SK-N-SH treated with all-trans-retinoic acid at 6 μM for 48 hours (cell line): ENCODE results near the gene IRGQ.

Source experiments
- ARNTL ChIP-seq: fragments of 450-650 bp; formaldehyde crosslinking; IDR thresholded peaks from 2 replicates; pipeline ENCODE4 v1.5.0; 2020; ENCODE audit warnings: low read depth, mild to moderate bottlenecking, moderate library complexity, borderline replicate concordance
- CSDC2 ChIP-seq: fragments of 250-450 bp; sonication (Bioruptor Pico); IDR thresholded peaks from 2 replicates; pipeline ENCODE4 v1.5.0; 2020; ENCODE audit warnings: mild to moderate bottlenecking, moderate library complexity
- ESRRG ChIP-seq: fragments of 250-450 bp; sonication (Bioruptor Pico); IDR thresholded peaks from 2 replicates; pipeline ENCODE4 v1.6.1; 2021; ENCODE audit warnings: mild to moderate bottlenecking
- ISL1 ChIP-seq: fragments of 250-450 bp; sonication (Bioruptor Pico); IDR thresholded peaks from 2 replicates; pipeline ENCODE4 v2.1.2; 2022; ENCODE audit warnings: mild to moderate bottlenecking, moderate library complexity
- OSR1 ChIP-seq: fragments of 250-450 bp; sonication (Bioruptor Pico); IDR thresholded peaks from 2 replicates; pipeline ENCODE4 v1.8.0; 2022; ENCODE audit warnings: moderate library complexity, mild to moderate bottlenecking, inconsistent platforms
- RARB ChIP-seq: fragments of 250-450 bp; sonication (Bioruptor Pico); IDR thresholded peaks from 2 replicates; pipeline ENCODE4 v1.8.0; 2021; ENCODE audit warnings: mild to moderate bottlenecking, moderate library complexity
- TCF4 ChIP-seq: fragments of 250-450 bp; sonication (Bioruptor Pico); IDR thresholded peaks from 2 replicates; pipeline ENCODE4 v1.8.0; 2021; ENCODE audit warnings: mild to moderate bottlenecking, moderate library complexity, borderline replicate concordance
- TSHZ2 ChIP-seq: fragments of 250-450 bp; sonication (Bioruptor Pico); IDR thresholded peaks from 2 replicates; pipeline ENCODE4 v1.5.0; 2020; ENCODE audit warnings: mild to moderate bottlenecking, moderate library complexity
- ZC3H10 ChIP-seq: fragments of 250-450 bp; sonication (Bioruptor Pico); IDR thresholded peaks from 2 replicates; pipeline ENCODE4 v1.5.1; 2021; ENCODE audit warnings: mild to moderate bottlenecking, moderate library complexity
- ZFP3 ChIP-seq: fragments of 250-450 bp; sonication (Bioruptor Pico); IDR thresholded peaks from 2 replicates; pipeline ENCODE4 v1.5.0; 2020; ENCODE audit warnings: mild to moderate bottlenecking, moderate library complexity
- ZFP30 ChIP-seq: fragments of 450-650 bp; formaldehyde crosslinking; IDR thresholded peaks from 2 replicates; pipeline ENCODE4 v1.5.0; 2022; ENCODE audit warnings: mild to moderate bottlenecking, moderate library complexity
- TF ChIP-seq, protein P1 (sequence below): fragments of 250-450 bp; sonication (Bioruptor Pico); IDR thresholded peaks from 2 replicates; pipeline ENCODE4 v1.8.0; 2020; ENCODE audit warnings: mild to moderate bottlenecking, moderate library complexity, borderline replicate concordance
- TF ChIP-seq, protein P2 (sequence below): fragments of 250-450 bp; sonication (Bioruptor Pico); IDR thresholded peaks from 2 replicates; pipeline ENCODE4 v1.5.1; 2020; ENCODE audit warnings: low read depth, mild to moderate bottlenecking, moderate library complexity

DNA sequence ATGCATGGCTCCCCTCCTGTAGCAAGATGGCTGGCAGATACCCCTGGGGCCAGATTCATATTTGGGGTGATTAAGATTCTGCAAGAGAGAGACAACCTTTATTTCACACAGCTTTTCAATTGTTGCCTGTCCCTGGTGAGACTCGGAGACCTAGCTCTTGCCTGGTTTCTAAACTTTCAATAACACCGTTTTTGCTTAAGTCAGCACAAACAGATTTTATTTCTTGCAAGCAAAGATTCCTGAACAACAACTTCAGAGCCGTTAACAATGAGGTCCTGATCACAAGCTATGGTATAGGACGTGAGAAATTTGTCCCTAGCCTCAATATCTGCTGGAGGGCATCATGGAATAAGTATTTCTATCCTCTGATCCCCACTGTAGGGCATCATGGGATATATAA is 46.6 kb upstream of the IRGQ start:
- TF ChIP-seq, protein P1, sequence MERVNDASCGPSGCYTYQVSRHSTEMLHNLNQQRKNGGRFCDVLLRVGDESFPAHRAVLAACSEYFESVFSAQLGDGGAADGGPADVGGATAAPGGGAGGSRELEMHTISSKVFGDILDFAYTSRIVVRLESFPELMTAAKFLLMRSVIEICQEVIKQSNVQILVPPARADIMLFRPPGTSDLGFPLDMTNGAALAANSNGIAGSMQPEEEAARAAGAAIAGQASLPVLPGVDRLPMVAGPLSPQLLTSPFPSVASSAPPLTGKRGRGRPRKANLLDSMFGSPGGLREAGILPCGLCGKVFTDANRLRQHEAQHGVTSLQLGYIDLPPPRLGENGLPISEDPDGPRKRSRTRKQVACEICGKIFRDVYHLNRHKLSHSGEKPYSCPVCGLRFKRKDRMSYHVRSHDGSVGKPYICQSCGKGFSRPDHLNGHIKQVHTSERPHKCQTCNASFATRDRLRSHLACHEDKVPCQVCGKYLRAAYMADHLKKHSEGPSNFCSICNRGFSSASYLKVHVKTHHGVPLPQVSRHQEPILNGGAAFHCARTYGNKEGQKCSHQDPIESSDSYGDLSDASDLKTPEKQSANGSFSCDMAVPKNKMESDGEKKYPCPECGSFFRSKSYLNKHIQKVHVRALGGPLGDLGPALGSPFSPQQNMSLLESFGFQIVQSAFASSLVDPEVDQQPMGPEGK: no peak
- TF ChIP-seq ZFP30 (no peak), TSHZ2 (CRISPR knock-in tag) (no peak), ISL1 (CRISPR knock-in tag) (no peak), RARB (no peak), TCF4 (CRISPR knock-in tag) (no peak), ZFP3 (CRISPR knock-in tag) (no peak), OSR1 (CRISPR knock-in tag) (no peak), ESRRG (CRISPR knock-in tag) (no peak), CSDC2 (no peak), ARNTL (CRISPR knock-in tag) (no peak), ZC3H10 (CRISPR knock-in tag) (no peak)
- TF ChIP-seq, protein P2, sequence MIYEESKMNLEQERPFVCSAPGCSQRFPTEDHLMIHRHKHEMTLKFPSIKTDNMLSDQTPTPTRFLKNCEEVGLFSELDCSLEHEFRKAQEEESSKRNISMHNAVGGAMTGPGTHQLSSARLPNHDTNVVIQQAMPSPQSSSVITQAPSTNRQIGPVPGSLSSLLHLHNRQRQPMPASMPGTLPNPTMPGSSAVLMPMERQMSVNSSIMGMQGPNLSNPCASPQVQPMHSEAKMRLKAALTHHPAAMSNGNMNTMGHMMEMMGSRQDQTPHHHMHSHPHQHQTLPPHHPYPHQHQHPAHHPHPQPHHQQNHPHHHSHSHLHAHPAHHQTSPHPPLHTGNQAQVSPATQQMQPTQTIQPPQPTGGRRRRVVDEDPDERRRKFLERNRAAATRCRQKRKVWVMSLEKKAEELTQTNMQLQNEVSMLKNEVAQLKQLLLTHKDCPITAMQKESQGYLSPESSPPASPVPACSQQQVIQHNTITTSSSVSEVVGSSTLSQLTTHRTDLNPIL: no peak
